ENCODE data around the gene ADAMTS9.

GRCh38 chr3:64621275-64621674 is 66.5 kb downstream of the ADAMTS9 start:
- no peak for TF ChIP-seq ZNF274 (IDR thresholded peaks at IDR 0.05; ENCODE audit: low read depth, low read length)
- TF ChIP-seq YY1 (IDR thresholded peaks at IDR 0.05; ENCODE audit: insufficient read depth, insufficient read length): no peak
- no peak for TF ChIP-seq SUZ12 (IDR thresholded peaks at IDR 0.05; ENCODE audit: extremely low read depth, insufficient read depth, insufficient read length)
